ENCODE data around the gene MAP2.

The MAP2 gene

DNA sequence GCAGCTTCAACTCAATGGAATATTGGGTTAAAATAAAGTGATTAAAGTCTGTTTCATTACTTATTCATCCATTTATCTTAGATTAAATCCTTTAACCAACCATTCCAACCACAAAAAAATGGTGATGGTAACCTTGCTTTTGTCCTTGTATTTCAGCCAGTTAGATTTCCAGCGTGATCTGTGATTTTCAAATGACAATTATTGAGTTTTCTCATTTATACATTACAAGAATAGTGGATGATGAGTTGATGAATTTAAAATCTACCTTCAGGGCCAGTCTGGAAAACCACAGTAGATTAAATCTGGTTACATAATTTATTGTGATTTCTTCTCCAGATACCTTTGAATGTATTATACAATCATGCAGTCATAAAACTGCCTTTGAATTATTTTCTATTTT lies 318.1 kb downstream of the MAP2 start:
- no peak for DNase-seq (ENCODE audit: low read depth)

DNA sequence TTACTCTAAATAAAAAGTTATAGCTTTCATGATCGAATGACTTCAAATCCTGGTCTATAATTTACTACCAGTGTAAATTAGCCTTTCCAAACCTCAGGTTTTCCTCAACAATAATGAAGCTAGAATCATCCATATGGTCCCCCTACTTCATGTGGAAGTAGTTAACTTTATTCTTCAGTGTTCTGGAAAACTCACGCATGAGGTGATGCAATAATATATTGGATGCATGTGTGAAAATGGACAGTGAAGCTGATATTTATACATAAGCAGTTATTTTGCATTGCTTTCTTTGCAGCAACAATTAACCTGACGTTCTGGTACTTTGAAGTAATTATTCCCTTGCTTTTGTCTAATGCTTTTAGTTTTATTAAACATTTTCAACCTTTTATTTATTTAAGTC lies 329.2 kb downstream of the MAP2 start:
- TF ChIP-seq, protein P1, sequence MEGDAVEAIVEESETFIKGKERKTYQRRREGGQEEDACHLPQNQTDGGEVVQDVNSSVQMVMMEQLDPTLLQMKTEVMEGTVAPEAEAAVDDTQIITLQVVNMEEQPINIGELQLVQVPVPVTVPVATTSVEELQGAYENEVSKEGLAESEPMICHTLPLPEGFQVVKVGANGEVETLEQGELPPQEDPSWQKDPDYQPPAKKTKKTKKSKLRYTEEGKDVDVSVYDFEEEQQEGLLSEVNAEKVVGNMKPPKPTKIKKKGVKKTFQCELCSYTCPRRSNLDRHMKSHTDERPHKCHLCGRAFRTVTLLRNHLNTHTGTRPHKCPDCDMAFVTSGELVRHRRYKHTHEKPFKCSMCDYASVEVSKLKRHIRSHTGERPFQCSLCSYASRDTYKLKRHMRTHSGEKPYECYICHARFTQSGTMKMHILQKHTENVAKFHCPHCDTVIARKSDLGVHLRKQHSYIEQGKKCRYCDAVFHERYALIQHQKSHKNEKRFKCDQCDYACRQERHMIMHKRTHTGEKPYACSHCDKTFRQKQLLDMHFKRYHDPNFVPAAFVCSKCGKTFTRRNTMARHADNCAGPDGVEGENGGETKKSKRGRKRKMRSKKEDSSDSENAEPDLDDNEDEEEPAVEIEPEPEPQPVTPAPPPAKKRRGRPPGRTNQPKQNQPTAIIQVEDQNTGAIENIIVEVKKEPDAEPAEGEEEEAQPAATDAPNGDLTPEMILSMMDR (conservative IDR thresholded peaks at IDR 0.05; ENCODE audit: low read depth, low read length): no peak
- no peak overlapping the region for H3K4me3 ChIP-seq (ENCODE audit: low read depth, low read length)

More for the DNA sequence above, 318.1 kb downstream of the MAP2 start:
- H3K4me3 ChIP-seq (ENCODE audit: low read depth, low read length): no peak overlapping the region
- TF ChIP-seq, protein P1 (conservative IDR thresholded peaks at IDR 0.05; ENCODE audit: low read depth, low read length): no peak

DNA sequence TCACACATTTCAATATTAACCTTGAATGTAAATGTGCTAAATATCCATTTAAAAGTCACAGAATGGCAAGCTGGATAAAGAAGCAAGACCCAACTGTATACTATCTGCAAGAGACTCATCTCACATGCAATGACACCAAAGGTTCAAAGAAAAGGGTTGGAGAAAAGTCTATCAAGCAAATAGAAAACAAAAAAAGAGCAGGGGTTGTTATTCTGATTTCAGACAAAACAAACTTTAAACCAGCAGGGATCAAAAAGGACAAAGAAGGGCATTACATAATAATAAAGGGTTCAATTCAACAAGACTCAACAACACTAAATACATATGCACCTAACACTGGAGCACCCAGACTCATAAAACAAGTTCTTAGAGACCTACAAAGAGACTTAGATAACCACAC lies 333.3 kb downstream of the MAP2 start:
- no peak overlapping the region for H3K4me3 ChIP-seq (ENCODE audit: low read depth, low read length)
- TF ChIP-seq, protein P1 (conservative IDR thresholded peaks at IDR 0.05; ENCODE audit: low read depth, low read length): no peak
- no peak for DNase-seq (ENCODE audit: low read depth)

More for the DNA sequence above, 329.2 kb downstream of the MAP2 start:
- DNase-seq (ENCODE audit: low read depth): no peak

DNA sequence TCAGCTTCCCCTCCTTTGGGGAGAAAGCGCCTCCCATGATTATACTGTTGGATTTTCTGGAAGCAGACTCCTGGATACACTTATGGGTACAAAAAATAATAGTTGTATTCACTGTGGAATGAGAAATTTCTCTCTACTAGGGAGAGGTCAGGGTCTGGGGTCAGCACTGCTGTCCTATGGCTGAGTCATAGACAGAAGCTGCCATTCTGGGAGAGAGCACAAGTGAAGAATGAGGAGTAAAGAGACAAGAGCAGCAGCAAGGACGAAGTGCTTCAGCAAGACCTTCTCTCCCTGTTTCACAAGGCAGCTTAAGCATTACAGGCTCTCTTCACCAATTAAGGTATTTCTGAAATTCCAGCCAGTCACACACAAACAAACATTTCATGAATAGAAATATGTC lies 337.7 kb downstream of the MAP2 start:
- peak; percentile 23 for DNase-seq (ENCODE audit: low read depth)
- TF ChIP-seq, protein P1 (conservative IDR thresholded peaks at IDR 0.05; ENCODE audit: low read depth, low read length): no peak
- no peak overlapping the region for H3K4me3 ChIP-seq (ENCODE audit: low read depth, low read length)

DNA sequence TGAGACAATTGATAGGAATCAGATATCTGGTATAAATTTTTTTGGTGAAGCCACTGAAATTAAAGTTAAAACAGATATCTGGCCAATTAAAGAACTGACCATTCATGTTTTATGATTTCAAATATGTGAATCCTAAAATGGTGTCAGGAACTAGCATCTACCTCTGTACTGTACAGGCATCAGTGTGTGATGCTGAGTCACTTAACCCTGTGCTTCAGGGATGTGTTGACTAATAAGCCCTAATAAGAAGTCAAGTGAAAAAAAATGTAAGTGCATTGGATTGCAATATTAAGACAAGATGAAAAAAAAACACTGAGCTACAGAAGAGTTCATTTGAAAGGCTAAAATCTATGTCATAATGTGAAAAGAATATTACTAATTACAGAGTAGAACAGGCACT lies 338.7 kb downstream of the MAP2 start:
- H3K4me3 ChIP-seq (ENCODE audit: low read depth, low read length): no peak overlapping the region
- TF ChIP-seq, protein P1 (conservative IDR thresholded peaks at IDR 0.05; ENCODE audit: low read depth, low read length): no peak
- peak; percentile 4 for DNase-seq (ENCODE audit: low read depth)

DNA sequence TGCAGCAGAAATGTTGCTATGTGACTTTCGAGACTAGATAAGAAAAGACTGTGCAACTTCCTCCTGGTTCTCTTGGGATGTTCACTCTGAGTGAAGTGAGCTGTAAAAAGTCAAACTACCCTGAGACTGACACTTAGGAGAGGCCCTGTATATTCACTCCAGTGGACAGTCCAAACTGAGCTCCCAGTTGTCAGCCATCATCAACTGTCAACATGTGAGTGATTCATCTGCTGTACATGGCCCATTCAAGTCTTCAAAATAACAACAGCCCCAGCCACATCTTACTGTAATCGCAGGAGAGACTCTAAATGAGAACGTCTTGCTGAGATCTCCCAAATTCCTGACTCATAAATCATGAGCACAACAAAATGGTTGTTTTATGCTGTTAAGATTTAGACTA lies 339.3 kb downstream of the MAP2 start:
- TF ChIP-seq, protein P1 (conservative IDR thresholded peaks at IDR 0.05; ENCODE audit: low read depth, low read length): no peak
- H3K4me3 ChIP-seq (ENCODE audit: low read depth, low read length): no peak overlapping the region
- no peak for DNase-seq (ENCODE audit: low read depth)

DNA sequence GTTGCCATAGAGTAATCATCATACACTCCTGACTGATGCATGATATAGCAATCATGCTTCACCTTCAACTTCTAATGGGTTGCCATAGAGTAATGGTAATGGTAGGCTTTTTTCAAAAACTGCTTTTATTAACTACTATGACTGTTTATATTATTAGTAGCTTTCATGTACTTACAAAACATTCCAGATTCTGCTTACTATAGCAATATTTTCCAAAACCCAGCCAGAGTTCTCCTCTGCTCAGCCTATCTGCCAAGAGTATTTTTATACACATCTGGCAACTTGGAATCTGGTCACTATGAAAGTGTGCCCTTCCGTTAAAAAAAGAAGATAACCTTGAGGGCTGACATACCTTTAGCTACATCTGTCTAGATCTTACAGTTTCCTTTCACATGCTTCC lies 342.8 kb downstream of the MAP2 start:
- DNase-seq (ENCODE audit: low read depth): no peak
- TF ChIP-seq, protein P1 (conservative IDR thresholded peaks at IDR 0.05; ENCODE audit: low read depth, low read length): no peak
- H3K4me3 ChIP-seq (ENCODE audit: low read depth, low read length): no peak overlapping the region
